Esophagus muscularis mucosa (tissue), 3 donors: ENCODE results near the gene ADGRB3.

Experiments used
- CTCF ChIP-seq, 3 experiments: fragments of 200-600 bp in 2 of 3; fragments of 450-650 bp in 1 of 3; sonication (generic) in 2 of 3; IDR thresholded peaks; one replicate each; pipeline ENCODE4 v1.5.1; 2017 to 2019; ENCODE audit warnings: antibody characterized with exemption in 3 of 3, mild to moderate bottlenecking in 2 of 3, moderate library complexity in 1 of 3
- POLR2AphosphoS5 ChIP-seq, 2 donors: sonication (generic); formaldehyde crosslinking; IDR thresholded peaks; one replicate each; pipeline ENCODE4 v1.6.1; 2017; ENCODE audit warnings: antibody characterized with exemption in 2 of 2

GRCh38 chr6:69128411-69128810 lies 493.3 kb downstream of the ADGRB3 start:
- TF ChIP-seq CTCF (IDR thresholded peaks at IDR 0.05) = no peak
- TF ChIP-seq POLR2AphosphoS5 (IDR thresholded peaks at IDR 0.05) = no peak
